OCI-LY3 (cell line): Measurements from ENCODE around the gene TMEM101.

Source experiments
- H2AFZ ChIP-seq: fragments of 200-600, 300-600 bp; shearing (Covaris generic); 2 replicates; pipeline ENCODE4 v1.6.0; 2014; ENCODE audit warnings: antibody characterized with exemption, low read depth, low read length
- H3K27ac ChIP-seq: fragments of 200-600, 300-600 bp; sonication (generic); 2 replicates; pipeline ENCODE4 v1.5.1; 2014; ENCODE audit warnings: mild to moderate bottlenecking, low read length, moderate library complexity, mixed read lengths
- H3K27me3 ChIP-seq: fragments of 200-600, 300-600 bp; sonication (generic); 2 replicates; pipeline ENCODE4 v1.6.1; 2014; ENCODE audit warnings: low read depth, low read length, mixed read lengths
- H3K36me3 ChIP-seq: fragments of 200-600, 300-600 bp; sonication (generic); replicated peaks from 2 replicates; pipeline ENCODE3; 2014; ENCODE audit warnings: low read depth, low read length, mixed read lengths
- H3K4me1 ChIP-seq: fragments of 300-600, 200-600 bp; sonication (generic); 2 replicates; pipeline ENCODE4 v1.6.1; 2014; ENCODE audit warnings: low read length, mixed read lengths
- H3K4me2 ChIP-seq: fragments of 200-600, 300-600 bp; sonication (generic); 2 replicates; pipeline ENCODE4 v1.6.1; 2014; ENCODE audit warnings: low read length, mixed read lengths
- H3K4me3 ChIP-seq: fragments of 300-600, 200-600 bp; sonication (generic); 2 replicates; pipeline ENCODE4 v1.5.1; 2014; ENCODE audit warnings: antibody characterized with exemption, mild to moderate bottlenecking, low read length, moderate library complexity
- H3K79me2 ChIP-seq: fragments of 300-600, 200-600 bp; shearing (Covaris generic); 2 replicates; pipeline ENCODE4 v1.6.1; 2014; ENCODE audit warnings: mild to moderate bottlenecking, low read length, mixed read lengths
- H3K9ac ChIP-seq: fragments of 300-600, 200-600 bp; shearing (Covaris generic); 2 replicates; pipeline ENCODE4 v1.6.0; 2014; ENCODE audit warnings: mild to moderate bottlenecking, low read length, moderate library complexity
- H3K9me3 ChIP-seq: fragments of 200-600, 300-600 bp; shearing (Covaris generic); 2 replicates; pipeline ENCODE4 v1.6.1; 2014; ENCODE audit warnings: low read length, mixed read lengths; ENCODE audit not compliant: insufficient read depth
- H4K20me1 ChIP-seq: fragments of 200-600, 300-600 bp; sonication (generic); 2 replicates; pipeline ENCODE4 v1.6.1; 2016; ENCODE audit warnings: low read length, mixed read lengths; ENCODE audit not compliant: insufficient read depth
- CTCF ChIP-seq: fragments of 200-600, 300-600 bp; sonication (generic); IDR thresholded peaks from 2 replicates; pipeline ENCODE4 v1.5.1; 2014; ENCODE audit warnings: antibody characterized with exemption, low read length, low read depth
- EZH2phosphoT487 ChIP-seq: fragments of 200-600 bp; shearing (Covaris generic); IDR thresholded peaks from 2 replicates; pipeline ENCODE4 v1.6.1; 2018; ENCODE audit warnings: antibody characterized with exemption, mixed run types, low read depth

Gene TMEM101

GRCh38 chr17:44061446-44061845, 46.7 kb upstream of the TMEM101 start:
- Histone ChIP-seq H3K4me3 (no peak overlapping the region), H3K4me2 (no peak overlapping the region), H3K36me3 (peaks cover 43% of the 10 kb centered on the region), H3K4me1 (peaks cover 9% of the 10 kb centered on the region), H3K79me2 (peaks cover 92% of the 10 kb centered on the region), H3K9ac (no peak overlapping the region), H2AFZ (no peak overlapping the region), H3K9me3 (no peaks in the 10 kb centered on the region), H4K20me1 (0 out of 2 replicates have a peak, but pooled peaks cover 3% of the 10 kb centered on the region), H3K27ac (no peak overlapping the region), H3K27me3 (no peaks in the 10 kb centered on the region)
- no peak for TF ChIP-seq CTCF
- TF ChIP-seq EZH2phosphoT487: no peak

- no peak overlapping the region for H3K4me3 ChIP-seq
- H2AFZ ChIP-seq: no peak overlapping the region
- no peaks in the 10 kb centered on the region for H3K9me3 ChIP-seq
- peaks cover 49% of the 10 kb centered on the region for H3K36me3 ChIP-seq
- H3K4me1 ChIP-seq: 0 out of 2 replicates have a peak, but pooled peaks cover 4% of the 10 kb centered on the region
- H3K27ac ChIP-seq: no peak overlapping the region
- 0 out of 2 replicates have a peak, but pooled peaks cover 3% of the 10 kb centered on the region for H4K20me1 ChIP-seq
- H3K27me3 ChIP-seq: no peaks in the 10 kb centered on the region
- no peak overlapping the region for H3K4me2 ChIP-seq
- no peak for TF ChIP-seq CTCF
- no peak for TF ChIP-seq EZH2phosphoT487
- H3K9ac ChIP-seq: no peak overlapping the region
- H3K79me2 ChIP-seq: peaks cover 89% of the 10 kb centered on the region
These were observed 44.5 kb upstream of the TMEM101 start for GRCh38 chr17:44059101-44059892.

DNA sequence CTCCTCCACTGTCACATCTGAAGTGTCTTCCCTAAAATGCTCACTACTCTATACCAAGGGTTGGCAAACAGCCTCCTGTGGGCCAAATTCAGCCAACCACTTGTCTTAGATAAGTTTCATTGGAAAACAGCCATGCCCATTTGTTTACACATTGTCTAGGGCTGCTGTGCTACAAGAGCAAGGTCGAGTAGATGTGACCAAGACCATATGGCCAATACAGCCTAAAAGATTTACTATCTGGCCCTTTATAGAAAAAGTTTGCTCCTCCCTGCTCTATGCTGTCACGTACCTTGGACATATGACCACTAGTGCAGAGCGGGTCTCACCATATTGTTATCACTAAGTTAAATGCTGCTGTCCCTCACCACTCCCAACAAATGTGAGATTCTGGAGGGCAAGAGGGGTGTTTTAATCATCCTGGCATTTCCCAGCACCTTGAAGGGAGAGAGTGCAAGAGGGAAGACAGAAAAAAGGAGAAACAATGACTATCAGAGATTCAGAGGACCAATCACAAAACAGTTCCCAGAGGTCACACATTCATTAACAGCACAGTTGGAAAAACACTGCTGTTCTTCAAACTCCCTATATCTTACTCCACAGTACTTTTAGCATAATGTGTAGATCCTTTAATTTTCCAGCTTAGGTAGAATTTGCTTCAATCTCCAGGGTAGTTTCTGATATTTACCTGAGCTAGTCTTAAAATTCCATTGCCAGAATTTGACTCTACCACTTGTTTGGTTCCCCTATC, 38.5 kb upstream of the TMEM101 start:
- peaks cover 11% of the 10 kb centered on the region; the same call in 1 of the 2 replicates for H4K20me1 ChIP-seq

More for the DNA sequence above, 38.5 kb upstream of the TMEM101 start:
- no peak for TF ChIP-seq CTCF
- TF ChIP-seq EZH2phosphoT487: no peak
- peaks cover 82% of the 10 kb centered on the region for H3K79me2 ChIP-seq
- no peak overlapping the region for H3K4me2 ChIP-seq
- no peak overlapping the region for H3K9ac ChIP-seq
- H3K27me3 ChIP-seq: no peaks in the 10 kb centered on the region
- H3K4me3 ChIP-seq: no peak overlapping the region
- H2AFZ ChIP-seq: no peak overlapping the region
- no peaks in the 10 kb centered on the region for H3K4me1 ChIP-seq
- no peaks in the 10 kb centered on the region for H3K9me3 ChIP-seq
- H3K27ac ChIP-seq: no peak overlapping the region
- H3K36me3 ChIP-seq: peaks cover 47% of the 10 kb centered on the region
